ENCODE results near the gene CHD1L.
"Not testable (repeated sequence)": the region's sequence is repeated elsewhere in the genome, so short reads cannot be mapped to it uniquely, and the experiment has no call there.

The CHD1L gene

DNA sequence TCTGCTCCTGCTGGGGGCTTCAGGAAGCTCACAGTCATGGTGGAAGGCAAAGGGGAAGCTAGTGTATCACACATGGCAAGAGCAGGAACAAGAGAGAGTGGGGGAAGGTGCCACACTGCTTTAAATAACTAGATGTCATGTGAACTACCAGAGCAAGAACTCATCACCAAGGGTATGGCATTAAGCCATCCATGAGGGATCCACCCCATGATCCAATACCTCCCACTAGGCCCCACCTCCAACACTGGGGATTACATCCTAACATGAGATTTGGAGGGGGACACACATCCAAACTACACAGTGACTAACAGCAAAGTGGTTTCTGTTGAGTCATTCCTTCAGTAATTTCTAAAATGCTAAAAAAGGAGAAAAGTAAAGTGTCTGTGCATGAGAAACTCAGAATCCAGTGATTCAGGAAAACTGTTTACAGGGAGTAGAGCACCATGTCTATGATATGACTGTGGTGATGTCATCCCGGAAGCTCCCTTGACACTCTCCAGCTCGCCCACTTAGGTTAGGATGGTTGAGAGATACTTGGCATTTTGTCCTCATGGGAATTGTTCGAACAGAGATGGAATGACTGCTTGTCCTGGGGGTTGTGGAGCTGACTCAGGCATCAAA lies 50.3 kb downstream of the CHD1L start:
- Histone ChIP-seq H3K9me3 (replicated peaks; ENCODE audit: insufficient read depth, low read length) (no peaks in the 10 kb centered on the region), H4K20me1 (ENCODE audit: insufficient read depth, low read length) (no peaks in the 10 kb centered on the region), H3K9ac (ENCODE audit: low read length) (no peak overlapping the region), H3K4me3 (ENCODE audit: low read length) (no peak overlapping the region), H3K4me2 (ENCODE audit: low read depth, low read length) (no peak overlapping the region), H3K36me3 (replicated peaks; ENCODE audit: insufficient read depth, low read length) (peaks cover 60% of the 10 kb centered on the region), H3K27ac (ENCODE audit: low read length) (no peak overlapping the region), H3K79me2 (ENCODE audit: low read length) (no peaks in the 10 kb centered on the region), H3K4me1 (ENCODE audit: low read length) (no peaks in the 10 kb centered on the region), H3F3A (ENCODE audit: insufficient read depth, low read length) (no peaks in the 10 kb centered on the region), H2AFZ (ENCODE audit: low read length) (no peak overlapping the region), H3K27me3 (replicated peaks; ENCODE audit: insufficient read depth, low read length) (no peaks in the 10 kb centered on the region), H3K9me2 (replicated peaks; ENCODE audit: insufficient read depth, low read length) (no peaks in the 10 kb centered on the region)
- TF ChIP-seq, protein P1, sequence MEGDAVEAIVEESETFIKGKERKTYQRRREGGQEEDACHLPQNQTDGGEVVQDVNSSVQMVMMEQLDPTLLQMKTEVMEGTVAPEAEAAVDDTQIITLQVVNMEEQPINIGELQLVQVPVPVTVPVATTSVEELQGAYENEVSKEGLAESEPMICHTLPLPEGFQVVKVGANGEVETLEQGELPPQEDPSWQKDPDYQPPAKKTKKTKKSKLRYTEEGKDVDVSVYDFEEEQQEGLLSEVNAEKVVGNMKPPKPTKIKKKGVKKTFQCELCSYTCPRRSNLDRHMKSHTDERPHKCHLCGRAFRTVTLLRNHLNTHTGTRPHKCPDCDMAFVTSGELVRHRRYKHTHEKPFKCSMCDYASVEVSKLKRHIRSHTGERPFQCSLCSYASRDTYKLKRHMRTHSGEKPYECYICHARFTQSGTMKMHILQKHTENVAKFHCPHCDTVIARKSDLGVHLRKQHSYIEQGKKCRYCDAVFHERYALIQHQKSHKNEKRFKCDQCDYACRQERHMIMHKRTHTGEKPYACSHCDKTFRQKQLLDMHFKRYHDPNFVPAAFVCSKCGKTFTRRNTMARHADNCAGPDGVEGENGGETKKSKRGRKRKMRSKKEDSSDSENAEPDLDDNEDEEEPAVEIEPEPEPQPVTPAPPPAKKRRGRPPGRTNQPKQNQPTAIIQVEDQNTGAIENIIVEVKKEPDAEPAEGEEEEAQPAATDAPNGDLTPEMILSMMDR (IDR thresholded peaks at IDR 0.05; ENCODE audit: low read length) = no peak
- TF ChIP-seq EZH2 (optimal IDR thresholded peaks at IDR 0.05; ENCODE audit: low read depth, low read length) = no peak
- no peak for TF ChIP-seq EZH2phosphoT487 (IDR thresholded peaks at IDR 0.05; ENCODE audit: low read length)
- DNase-seq = no peak

DNA sequence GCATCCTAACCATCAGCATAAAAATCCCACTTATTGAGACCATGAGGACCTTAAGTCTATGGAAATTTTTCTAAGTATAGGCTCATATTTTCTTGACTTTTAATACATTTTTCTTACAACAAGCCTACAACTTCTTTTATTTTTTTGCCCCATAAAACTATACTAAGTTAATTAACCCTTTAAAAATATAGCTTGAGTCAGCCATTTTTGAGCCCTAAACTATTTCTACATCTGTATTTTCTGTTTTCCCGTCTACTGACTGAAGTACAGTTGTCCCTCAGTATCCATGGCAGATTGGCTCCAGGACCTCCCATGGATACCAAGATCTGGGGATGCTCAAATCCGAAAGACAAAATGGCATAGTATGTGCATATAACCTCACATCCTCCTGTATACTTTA lies 55.0 kb downstream of the CHD1L start:
- no peaks in the 10 kb centered on the region for H3K9me3 ChIP-seq (replicated peaks; ENCODE audit: insufficient read depth, low read length)
- H3K79me2 ChIP-seq (ENCODE audit: low read length) = no peaks in the 10 kb centered on the region
- H4K20me1 ChIP-seq (ENCODE audit: insufficient read depth, low read length) = no peaks in the 10 kb centered on the region
- no peaks in the 10 kb centered on the region for H3K4me1 ChIP-seq (ENCODE audit: low read length)
- no peak overlapping the region for H3K4me2 ChIP-seq (ENCODE audit: low read depth, low read length)
- TF ChIP-seq EZH2 (optimal IDR thresholded peaks at IDR 0.05; ENCODE audit: low read depth, low read length) = no peak
- no peak for DNase-seq
- no peak overlapping the region for H3K4me3 ChIP-seq (ENCODE audit: low read length)
- no peaks in the 10 kb centered on the region for H3K27me3 ChIP-seq (replicated peaks; ENCODE audit: insufficient read depth, low read length)
- no peak overlapping the region for H2AFZ ChIP-seq (ENCODE audit: low read length)
- H3K36me3 ChIP-seq (replicated peaks; ENCODE audit: insufficient read depth, low read length) = peaks cover 36% of the 10 kb centered on the region
- no peaks in the 10 kb centered on the region for H3F3A ChIP-seq (ENCODE audit: insufficient read depth, low read length)
- no peaks in the 10 kb centered on the region for H3K9me2 ChIP-seq (replicated peaks; ENCODE audit: insufficient read depth, low read length)
- no peak overlapping the region for H3K27ac ChIP-seq (ENCODE audit: low read length)
- H3K9ac ChIP-seq (ENCODE audit: low read length) = no peak overlapping the region

DNA sequence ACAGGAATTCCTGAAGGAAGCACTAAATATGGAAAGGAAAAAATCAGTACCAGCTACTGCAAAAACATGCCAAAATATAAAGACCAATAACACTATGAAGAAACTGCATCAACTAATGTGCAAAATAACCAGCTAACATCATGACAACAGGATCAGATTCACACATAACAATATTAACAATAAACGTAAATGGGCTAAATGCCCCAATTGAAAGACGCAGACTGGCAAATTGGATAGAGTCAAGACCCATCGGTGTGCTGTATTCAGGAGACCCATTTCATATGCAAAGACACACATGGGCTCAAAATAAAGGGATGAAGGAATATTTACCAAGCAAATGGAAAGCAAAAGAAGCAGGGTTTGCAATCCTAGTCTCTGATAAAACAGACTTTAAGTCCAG lies 63.3 kb downstream of the CHD1L start:
- not testable (repeated sequence) for H2AFZ ChIP-seq (ENCODE audit: low read length); H3K4me3 ChIP-seq (ENCODE audit: low read length); H3K9me2 ChIP-seq (replicated peaks; ENCODE audit: insufficient read depth, low read length); H3K79me2 ChIP-seq (ENCODE audit: low read length); H3F3A ChIP-seq (ENCODE audit: insufficient read depth, low read length); H3K4me1 ChIP-seq (ENCODE audit: low read length); DNase-seq; H3K9ac ChIP-seq (ENCODE audit: low read length); H4K20me1 ChIP-seq (ENCODE audit: insufficient read depth, low read length); H3K27me3 ChIP-seq (replicated peaks; ENCODE audit: insufficient read depth, low read length); H3K9me3 ChIP-seq (replicated peaks; ENCODE audit: insufficient read depth, low read length); H3K27ac ChIP-seq (ENCODE audit: low read length); H3K36me3 ChIP-seq (replicated peaks; ENCODE audit: insufficient read depth, low read length); H3K4me2 ChIP-seq (ENCODE audit: low read depth, low read length)

DNA sequence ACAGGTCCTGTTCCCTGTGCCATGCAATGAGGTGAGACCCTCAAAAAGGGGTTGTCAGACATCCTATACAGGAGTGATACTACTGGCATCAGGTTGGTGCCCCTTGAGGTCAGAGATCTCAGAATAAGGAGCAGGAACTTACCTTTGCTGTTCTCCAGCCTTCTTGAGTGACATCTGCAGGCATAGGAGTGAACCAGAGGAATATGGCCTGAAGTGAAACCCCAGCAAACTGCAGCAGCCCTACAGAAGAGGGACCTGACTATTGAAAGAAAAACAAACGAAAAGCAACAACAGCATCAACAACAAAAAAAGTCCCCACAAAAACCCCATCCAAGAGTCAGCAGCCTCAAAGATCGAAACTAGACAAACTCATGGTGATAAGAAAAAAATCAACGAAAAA lies 74.5 kb downstream of the CHD1L start:
- H3K36me3 ChIP-seq (replicated peaks; ENCODE audit: insufficient read depth, low read length) = no peaks in the 10 kb centered on the region
- no peaks in the 10 kb centered on the region for H3K4me1 ChIP-seq (ENCODE audit: low read length)
- H3K79me2 ChIP-seq (ENCODE audit: low read length) = no peaks in the 10 kb centered on the region
- no peak overlapping the region for H3K4me3 ChIP-seq (ENCODE audit: low read length)
- TF ChIP-seq, protein P1 (IDR thresholded peaks at IDR 0.05; ENCODE audit: low read length) = no peak
- TF ChIP-seq EZH2phosphoT487 (IDR thresholded peaks at IDR 0.05; ENCODE audit: low read length) = no peak
- no peak for TF ChIP-seq EZH2 (optimal IDR thresholded peaks at IDR 0.05; ENCODE audit: low read depth, low read length)
- H3K27me3 ChIP-seq (replicated peaks; ENCODE audit: insufficient read depth, low read length) = no peaks in the 10 kb centered on the region
- no peak for DNase-seq
- no peaks in the 10 kb centered on the region for H3K9me3 ChIP-seq (replicated peaks; ENCODE audit: insufficient read depth, low read length)
- H3K9me2 ChIP-seq (replicated peaks; ENCODE audit: insufficient read depth, low read length) = no peaks in the 10 kb centered on the region
- H4K20me1 ChIP-seq (ENCODE audit: insufficient read depth, low read length) = no peaks in the 10 kb centered on the region
- no peak overlapping the region for H2AFZ ChIP-seq (ENCODE audit: low read length)
- H3K27ac ChIP-seq (ENCODE audit: low read length) = no peak overlapping the region
- no peak overlapping the region for H3K4me2 ChIP-seq (ENCODE audit: low read depth, low read length)
- H3K9ac ChIP-seq (ENCODE audit: low read length) = no peak overlapping the region
- H3F3A ChIP-seq (ENCODE audit: insufficient read depth, low read length) = no peaks in the 10 kb centered on the region

DNA sequence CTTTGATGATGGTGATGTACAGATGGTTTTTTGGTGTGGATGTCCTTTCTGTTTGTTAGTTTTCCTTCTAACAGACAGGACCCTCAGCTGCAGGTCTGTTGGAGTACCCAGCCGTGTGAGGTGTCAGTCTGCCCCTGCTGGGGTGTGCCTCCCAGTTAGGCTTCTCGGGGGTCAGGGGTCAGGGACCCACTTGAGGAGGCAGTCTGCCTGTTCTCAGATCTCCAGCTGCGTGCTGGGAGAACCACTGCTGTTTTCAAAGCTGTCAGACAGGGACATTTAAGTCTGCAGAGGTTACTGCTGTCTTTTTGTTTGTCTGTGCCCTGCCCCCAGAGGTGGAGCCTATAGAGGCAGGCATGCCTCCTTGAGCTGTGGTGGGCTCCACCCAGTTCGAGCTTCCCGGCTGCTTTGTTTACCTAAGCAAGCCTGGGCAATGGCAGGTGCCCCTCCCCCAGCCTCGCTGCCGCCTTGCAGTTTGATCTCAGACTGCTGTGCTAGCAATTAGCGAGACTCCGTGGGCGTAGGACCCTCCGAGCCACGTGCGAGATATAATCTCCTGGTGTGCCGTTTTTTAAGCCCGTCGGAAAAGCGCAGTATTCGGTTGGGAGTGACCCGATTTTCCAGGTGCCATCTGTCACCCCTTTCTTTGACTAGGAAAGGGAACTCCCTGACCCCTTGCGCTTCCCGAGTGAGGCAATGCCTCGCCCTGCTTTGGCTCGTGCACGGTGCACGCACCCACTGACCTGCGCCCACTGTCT lies 84.6 kb downstream of the CHD1L start:
- DNase-seq; H3K79me2 ChIP-seq (ENCODE audit: low read length); H3F3A ChIP-seq (ENCODE audit: insufficient read depth, low read length); H4K20me1 ChIP-seq (ENCODE audit: insufficient read depth, low read length); H3K27me3 ChIP-seq (replicated peaks; ENCODE audit: insufficient read depth, low read length); H3K9ac ChIP-seq (ENCODE audit: low read length); H2AFZ ChIP-seq (ENCODE audit: low read length); H3K4me1 ChIP-seq (ENCODE audit: low read length); H3K27ac ChIP-seq (ENCODE audit: low read length); H3K9me3 ChIP-seq (replicated peaks; ENCODE audit: insufficient read depth, low read length); H3K9me2 ChIP-seq (replicated peaks; ENCODE audit: insufficient read depth, low read length); H3K4me2 ChIP-seq (ENCODE audit: low read depth, low read length); H3K36me3 ChIP-seq (replicated peaks; ENCODE audit: insufficient read depth, low read length); H3K4me3 ChIP-seq (ENCODE audit: low read length): not testable (repeated sequence)

All from MM.1S (cell line).